ENCODE measurements around the gene PCSK5.
A peak's percentile ranks its signal among the peaks of the same experiment; 100 is the strongest.
"Not testable (repeated sequence)": the region's sequence is repeated elsewhere in the genome, so short reads cannot be mapped to it uniquely, and the experiment has no call there.

Gene PCSK5

DNA sequence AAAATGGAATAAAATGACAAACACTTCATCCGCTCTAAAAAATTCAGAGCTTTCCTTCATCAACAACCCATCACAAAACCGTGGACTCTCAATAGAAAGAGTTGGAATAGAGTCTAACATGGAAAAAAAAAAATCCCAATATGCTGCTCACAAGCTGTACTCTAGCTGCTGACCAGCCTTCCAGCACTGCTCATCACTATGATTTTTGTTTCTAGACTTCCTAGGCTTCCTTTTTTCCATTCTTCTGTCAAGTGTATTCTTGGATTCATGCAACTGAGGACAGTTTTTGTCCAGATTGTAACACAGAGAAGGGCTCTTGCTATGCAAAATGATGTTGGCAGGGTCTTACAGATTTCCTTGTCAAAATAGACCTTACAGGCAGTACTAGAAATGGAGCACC lies 469.3 kb downstream of the PCSK5 start:
- DNase-seq (ENCODE audit: low spot score): no peak

DNA sequence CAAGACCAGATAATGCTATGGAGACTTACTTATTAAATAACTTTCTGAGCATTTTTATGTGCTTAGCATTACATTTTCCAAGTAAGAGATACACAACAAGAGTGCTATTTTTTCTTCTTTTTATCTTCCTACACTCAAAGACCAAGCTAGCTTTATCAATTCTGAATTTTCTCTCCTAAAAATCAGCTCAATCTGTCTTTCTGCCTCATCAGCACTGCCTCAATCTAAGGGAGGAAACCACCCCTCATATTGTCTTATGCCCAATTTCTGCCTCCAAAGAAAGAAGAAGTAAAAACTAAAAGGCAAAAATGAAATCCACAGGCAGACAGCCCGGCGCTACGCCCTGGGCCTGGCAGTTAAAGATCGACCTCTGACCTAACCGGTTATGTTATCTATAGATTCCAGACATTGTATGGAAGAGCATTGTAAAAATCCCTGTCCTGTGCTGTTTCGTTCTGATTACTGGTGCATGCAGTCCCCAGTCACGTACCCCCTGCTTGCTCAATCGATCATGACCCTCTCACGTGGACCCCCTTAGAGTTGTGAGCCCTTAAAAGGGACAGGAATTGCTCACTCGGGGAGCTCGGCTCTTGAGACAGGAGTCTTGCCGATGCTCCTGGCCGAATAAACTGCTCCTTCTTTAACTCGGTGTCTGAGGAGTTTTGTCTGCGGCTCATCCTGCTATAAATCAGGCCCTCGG lies 472.0 kb downstream of the PCSK5 start:
- DNase-seq (ENCODE audit: low spot score): not testable (repeated sequence)

DNA sequence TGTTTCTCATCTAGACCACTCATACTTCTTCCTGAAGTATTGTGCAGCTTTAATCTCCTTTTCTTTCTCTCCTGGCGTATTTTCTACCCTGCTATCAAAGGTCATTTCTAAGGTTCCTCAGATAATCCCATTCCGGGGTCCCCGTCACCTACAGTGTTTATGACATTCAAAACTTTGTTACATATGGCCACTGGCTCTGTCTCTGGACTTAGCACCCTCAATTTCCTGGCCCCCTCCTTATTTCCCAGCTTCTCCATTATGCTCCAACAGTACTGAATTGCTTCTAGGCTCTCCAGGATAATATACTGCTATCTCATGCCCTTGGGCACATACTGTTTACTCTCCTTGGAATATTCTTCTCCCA lies 472.5 kb downstream of the PCSK5 start:
- no peak for DNase-seq (ENCODE audit: low spot score)

DNA sequence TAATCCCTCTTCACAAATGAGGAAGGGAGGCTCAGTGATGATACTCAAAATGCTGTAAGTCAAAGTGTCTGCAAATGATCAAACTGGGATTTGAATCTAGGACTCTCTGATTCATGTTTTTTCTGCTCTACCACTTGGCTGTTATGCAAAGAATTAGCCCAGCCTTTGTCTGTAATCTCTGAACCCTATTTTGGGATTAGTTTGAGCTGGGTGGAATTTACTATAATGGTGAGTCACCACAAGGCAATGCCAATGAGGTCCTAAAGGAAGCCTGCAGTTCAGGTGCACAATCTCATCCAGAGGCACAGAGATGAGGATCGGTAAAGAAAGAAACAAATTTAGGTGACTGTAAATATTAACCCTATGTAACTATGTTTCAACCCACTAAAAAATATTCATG lies 474.6 kb downstream of the PCSK5 start:
- DNase-seq (ENCODE audit: low spot score): no peak

DNA sequence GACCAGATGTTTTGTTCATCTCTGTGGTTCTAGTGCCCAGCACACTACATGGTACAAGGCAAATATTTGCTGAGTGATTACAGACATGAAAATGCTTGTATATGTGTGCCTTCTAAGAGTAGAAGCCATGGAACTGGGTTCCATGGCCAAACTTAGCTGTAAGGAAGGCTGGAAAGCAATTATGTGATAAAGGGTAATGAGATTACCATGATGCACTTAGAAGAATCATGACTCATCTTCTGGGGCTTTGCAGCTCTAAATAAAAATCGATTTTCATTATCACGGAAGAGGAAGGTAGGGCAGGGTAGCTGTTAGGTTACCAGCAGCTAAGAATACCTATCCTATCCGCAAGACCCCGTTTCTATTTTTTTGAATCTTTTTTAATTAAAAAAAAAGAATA lies 475.8 kb downstream of the PCSK5 start:
- DNase-seq (ENCODE audit: low spot score): no peak

DNA sequence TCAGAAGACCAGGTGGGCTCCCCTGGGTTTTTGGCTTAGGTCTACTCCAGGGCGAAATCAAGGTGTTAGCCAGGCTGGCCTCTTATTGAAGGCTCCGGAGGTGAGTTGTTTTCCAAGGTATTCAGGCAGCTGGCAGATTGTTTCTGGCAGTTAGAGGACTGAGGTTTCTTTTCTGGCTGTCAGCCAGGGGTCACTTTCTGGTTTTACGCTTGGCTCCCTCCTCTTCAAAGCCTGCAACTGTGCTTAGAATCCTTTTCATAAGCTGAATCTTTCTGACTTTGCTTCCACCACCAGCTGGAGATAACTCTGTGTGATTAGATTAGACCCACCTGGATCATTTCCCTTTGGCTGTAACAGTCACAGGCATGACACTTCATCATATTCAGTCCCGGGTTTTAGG lies 479.1 kb downstream of the PCSK5 start:
- no peak for DNase-seq (ENCODE audit: low spot score)

DNA sequence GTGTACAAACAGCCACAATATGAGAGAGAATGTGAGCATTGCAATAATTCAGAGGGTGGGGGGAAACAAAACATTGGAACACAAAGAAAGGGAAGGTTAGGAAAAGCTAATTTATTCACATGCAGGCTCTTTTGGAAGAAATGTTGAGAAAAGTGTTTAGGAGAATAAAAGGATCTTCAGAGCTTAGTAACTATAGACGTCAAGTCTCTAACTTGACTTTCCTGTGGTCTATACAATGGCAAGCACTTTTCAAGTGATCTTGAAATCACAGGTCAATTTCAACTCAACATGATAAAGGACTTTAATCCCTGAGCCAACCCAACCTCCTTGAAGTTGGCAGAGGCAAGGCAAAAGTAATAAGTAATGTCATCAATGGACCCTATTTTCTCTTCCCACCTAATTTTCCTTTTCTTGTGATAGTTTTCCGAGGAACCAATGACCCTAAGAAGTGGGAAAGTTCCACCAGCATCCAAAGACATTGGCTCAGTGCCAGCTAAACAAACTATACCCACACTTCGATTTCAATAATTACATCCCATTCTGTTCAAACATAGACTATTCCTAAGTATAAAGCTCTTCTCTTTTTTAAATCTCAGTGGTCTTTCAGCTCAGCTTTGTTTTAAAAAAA lies 480.0 kb downstream of the PCSK5 start:
- DNase-seq (ENCODE audit: low spot score): no peak

DNA sequence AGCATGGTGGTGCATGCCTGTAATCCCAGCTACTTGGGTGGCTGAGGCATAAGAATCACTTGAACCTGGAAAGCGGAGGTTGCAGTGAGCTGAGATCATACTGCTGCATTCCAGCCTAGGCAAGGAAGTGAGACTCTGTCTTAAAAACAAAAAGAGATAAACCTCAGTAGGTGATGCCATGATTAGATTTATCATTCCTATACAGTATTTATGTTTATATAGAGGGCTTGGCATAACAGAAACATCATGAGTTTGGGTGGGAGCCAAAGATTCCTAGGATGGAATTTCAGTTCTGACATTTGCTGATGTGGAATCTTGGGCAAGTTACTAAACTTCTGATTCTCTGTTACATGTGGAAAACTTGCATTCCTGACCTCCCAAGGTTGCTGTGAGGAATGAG lies 481.4 kb downstream of the PCSK5 start:
- no peak for DNase-seq (ENCODE audit: low spot score)

DNA sequence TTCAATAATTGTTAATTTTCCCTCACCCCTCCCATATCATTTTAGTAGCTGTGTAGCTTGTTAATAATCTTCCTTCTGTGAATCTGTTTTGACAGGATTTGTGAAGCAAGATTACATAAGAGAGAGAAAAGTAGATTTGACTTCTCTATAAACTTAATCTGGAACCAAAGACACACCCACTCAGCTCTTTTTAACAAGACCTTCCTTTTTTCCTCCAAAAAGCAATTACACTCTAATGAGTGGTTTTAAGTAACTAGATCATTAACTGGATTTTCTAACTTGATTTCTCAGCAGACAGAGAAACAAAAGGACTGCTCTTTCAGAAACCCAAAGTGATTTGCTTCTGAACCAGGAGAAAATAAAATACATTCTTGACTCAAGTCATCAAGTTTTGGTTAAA lies 481.9 kb downstream of the PCSK5 start:
- DNase-seq (ENCODE audit: low spot score): no peak

DNA sequence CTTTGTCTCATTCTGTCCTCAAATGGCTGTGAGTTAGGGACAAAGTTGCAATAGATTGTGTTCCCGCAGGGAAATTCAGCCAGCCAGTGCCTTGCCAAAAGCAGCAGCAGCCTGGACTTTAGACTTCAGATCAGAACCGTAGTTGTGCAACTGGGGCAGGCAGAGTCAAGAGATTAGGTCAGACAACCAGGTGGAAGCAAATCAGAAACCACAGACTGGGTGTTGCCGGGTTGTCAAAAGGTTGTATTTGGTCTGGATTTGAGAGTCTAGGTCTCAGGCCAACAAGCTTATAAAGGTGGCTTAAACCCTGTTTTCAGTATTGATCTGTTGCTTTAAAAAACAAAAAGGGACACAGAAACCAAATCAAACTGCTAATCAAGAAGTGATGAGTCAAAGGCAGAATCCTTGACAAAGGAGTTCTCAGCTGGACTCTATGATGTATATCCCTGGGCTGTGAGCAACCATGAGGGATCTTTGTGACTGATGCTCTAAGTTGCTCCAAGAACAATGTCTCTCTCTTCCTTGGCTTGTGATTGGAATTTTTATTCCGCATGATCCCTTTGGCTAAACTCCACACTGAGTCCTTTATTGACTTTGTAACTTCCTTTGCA lies 482.8 kb downstream of the PCSK5 start:
- DNase-seq (ENCODE audit: low spot score): no peak

DNA sequence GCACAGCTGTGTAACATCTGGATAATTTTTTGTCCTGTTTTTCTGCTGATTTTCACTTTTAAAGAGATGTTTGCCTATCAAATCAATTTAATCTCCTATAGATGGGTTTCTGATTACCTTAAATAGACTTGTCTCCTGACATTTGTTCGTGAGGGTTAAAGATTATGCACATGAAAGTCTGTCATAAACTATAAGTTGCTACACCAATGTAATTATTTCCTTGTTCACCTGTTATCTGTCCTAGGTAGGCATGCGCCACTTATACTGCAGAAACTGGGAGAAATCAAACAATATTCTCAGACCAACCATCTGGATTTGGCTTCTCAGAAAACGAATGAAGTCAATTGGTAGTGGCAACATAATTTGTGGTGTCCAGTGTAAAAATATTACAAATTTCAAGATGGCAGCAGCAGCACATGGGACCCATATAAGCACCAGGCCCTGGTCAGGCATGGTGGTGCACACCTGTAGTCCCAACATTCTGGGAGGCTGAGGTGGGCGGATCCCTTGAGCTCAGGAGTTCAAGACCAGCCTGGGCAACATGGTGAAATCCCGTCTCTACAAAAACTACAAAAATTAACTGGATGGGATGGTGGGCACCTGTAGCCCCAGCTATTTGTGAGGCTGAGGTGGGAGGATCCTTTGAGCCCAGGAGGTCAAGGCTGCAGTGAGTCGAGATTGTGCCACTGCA lies 483.5 kb downstream of the PCSK5 start:
- DNase-seq (ENCODE audit: low spot score): no peak

DNA sequence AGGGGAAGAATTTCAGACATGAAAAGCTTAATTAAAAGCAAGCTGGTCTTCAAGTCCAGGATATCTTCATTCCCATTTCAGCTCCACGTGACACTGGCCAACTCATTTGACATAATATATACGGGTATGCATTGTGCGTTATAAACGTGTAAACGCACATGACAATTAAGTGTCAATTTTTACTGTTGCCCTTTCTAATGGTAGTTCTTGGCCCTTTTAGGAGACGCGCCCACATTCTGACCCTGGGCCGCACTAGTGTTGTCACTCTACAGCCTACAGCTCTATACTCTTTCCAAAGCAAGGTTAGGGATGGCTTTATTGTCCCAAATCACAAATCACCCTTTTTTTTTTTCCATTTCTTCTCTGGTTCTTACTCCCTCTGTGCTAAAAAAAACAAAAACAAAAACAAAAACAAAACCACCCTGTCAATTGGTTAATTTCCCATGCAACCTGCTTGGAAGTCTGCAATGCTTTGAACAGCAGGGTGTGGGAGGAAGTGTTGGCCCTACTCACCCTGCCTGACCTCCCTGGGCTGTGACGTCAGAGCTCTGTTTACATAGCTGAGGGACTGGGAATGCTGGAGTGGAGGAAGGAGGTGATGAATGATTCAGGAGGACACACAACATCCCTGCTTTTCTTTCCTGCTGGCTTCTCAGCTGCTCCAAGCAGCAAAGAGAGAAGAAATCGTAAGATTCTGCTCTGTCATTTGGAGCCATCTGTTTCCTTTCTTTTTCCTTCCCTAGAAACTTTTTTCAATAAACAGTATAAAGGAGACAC lies 484.5 kb downstream of the PCSK5 start:
- peak; percentile 69 for DNase-seq (ENCODE audit: low spot score)

DNA sequence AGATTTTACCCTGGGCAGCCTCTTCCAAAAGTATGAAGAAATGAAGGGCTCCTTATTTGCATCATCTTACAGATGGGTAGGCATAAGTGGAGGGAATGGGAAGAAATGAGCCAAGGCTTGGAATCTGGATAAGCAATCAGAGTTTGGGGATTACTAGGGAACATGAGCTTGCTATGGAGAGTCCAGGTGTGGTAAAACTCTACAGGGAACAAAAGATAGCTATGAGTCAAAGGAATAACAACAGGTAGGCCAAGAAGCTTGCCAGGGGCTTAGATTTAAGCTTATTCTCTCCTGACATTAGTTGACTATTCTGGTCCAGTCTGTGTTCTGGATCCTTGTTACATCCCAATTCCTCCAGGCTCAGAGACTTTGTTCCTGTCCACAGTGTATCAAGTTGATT lies 487.3 kb downstream of the PCSK5 start:
- DNase-seq (ENCODE audit: low spot score): no peak

DNA sequence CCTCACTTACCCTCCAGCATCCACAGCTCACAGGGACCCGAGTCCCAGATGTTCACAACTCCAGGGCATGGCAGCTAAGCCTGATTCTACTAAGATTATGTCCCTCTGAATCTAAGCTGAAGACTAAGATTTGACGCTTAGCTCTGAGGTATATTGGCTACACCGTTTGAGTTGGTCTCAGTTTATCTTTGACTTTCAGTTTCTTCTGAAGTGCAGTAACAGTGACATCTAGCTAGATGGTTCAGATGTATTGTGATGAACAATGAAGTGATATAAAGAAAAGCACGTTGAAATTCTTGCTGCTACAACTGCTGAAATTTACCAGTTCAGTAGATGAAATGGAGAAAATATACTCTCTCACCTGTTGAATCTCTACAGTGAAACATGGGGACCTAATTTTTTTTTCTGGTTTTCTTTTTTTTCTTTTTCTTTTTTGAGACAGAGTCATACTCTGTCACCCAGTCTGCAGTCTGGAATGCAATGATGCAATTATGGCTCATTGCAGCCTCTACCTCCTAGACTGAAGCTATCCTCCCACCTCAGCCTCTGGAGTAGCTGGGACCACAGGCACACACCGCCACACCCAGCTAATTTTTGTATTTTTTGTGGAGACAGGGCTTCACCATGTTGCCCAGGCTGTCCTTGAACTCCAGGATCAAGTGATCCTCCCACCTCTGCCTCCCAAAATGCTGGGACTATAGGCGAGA lies 488.0 kb downstream of the PCSK5 start:
- no peak for DNase-seq (ENCODE audit: low spot score)

DNA sequence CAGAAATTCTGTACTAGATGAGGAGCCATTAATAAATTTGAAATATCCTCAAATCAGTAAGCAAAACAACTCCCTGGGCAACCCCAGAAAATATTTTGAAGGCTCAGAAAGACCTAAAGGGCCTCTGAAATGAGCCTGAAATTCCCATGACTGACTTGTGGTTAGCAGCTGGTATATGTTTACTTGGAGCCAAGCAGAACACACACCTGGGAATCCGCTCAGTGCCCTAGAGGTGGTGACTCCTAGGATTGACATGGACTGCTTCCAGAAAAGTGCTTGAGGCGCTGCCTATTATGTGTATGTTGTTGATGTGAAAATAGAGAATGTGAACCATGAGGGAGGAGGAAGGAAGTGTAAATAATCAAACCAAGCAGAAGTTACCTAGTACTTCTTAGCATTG lies 489.0 kb downstream of the PCSK5 start:
- DNase-seq (ENCODE audit: low spot score): no peak

DNA sequence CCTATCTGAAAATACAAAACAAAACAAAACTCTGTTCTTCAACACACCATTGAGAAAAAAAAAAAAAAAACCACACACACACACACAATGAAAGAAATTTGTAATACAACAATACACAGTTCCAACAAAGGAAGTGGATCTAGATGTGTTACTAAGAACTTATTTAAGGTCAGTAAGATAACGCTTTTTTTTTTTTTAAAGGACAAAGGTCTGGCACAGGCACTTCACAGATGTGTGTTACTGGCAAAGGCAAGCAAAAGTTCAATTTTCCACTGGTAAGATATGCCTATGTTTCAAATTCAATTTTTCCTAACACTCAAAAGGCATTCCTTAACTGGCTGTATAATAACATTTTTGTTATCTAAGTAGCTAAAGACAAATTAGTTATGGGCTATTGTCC lies 500.2 kb downstream of the PCSK5 start:
- no peak for DNase-seq (ENCODE audit: low spot score)

DNA sequence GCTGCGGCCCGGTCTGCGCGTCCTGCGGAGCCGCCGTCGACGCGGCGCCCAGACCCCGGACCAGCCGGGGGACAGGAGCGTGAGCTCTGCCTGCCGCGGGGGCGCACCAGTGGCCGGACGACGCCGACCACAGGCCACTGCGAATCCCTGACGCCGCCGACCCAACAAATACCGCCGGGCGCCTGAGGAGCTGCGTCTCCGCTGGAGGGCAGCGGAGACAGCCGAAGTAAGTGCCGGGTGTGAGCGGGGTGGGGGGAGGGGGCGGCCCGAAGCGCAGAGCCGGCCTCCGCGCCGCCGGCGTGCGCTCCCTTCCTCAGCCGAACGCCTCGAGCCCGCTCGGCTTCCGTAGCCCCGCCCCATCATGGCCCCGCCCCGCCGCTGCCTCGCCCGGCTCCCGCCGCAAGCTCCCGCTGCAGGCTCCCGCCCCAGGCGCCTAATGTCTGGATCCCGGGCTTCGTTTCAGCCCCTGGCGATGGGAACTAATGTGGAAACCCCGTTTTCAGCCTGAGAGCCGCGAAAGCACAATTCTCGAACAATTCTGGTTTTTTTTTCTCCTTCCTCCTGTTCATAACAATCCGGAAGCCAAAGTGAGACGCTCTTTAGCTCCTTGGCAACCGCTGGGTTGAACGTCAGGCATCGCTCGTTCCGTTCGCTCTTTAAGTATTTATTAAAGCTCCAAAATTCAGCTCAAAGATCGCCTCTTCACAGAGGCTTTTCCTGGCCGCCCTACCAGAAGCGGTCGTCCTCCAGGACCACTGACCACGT lies 503.9 kb downstream of the PCSK5 start, which contains the start of gene RFK:
TSS of gene RFK (minus strand) at position 232 of the 765 bp plus-strand sequence. CDS start 255 bp downstream, outside the sequence.
- DNase-seq (ENCODE audit: low spot score): peak; percentile 86

DNA sequence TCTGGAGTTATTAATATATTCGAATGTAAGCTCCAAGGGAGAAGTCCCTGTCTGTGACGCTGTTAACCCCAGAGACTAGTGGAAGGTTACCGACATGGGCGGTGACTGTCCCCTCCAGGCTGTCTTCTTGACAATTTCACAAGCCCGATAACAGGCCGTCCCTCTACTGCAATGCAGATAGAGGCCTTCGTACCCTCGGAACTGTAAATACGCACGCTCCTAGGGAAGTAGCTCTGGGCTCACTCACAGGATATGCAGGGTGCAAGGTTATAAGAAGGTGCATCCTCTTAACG lies 504.4 kb downstream of the PCSK5 start:
- DNase-seq (ENCODE audit: low spot score): peak; percentile 50

DNA sequence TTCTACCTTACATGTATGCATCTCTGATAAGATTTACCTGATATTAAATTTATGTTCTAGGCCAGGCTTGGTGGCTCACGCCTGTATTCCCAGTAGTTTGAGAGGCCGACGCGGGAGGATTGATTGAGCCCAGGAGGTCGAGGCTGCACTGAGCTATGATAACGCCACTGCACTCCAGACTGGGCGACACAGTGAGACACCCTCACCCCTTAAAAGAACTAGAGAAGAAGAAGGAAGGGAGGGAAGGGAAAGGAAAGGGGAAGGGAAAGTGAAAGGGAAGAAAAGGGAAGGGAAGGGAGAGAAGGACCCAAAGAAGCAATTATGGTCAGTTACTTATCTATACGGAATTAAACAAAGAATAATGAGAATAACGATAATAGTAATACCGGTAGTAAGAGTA lies 504.9 kb downstream of the PCSK5 start:
- no peak for DNase-seq (ENCODE audit: low spot score)

DNA sequence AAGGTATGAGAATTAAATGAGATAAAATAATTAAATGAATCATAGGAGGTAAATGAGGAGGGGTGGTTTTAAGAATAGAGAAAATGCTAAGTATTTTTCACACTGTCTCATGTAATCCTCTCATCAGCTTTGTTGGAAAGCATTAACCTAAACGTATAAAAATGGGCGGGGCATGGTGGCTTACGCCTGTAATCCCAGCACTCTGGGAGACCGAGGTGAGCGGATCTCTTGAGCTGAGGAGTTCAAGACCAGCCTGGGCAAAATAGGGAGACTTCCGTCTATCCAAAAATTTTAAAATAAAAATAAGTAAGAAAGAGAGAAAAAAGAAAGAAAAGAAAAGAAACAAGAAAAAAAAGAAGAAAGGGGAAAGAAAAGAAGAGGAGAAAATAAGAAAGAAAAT lies 505.7 kb downstream of the PCSK5 start:
- no peak for DNase-seq (ENCODE audit: low spot score)

DNA sequence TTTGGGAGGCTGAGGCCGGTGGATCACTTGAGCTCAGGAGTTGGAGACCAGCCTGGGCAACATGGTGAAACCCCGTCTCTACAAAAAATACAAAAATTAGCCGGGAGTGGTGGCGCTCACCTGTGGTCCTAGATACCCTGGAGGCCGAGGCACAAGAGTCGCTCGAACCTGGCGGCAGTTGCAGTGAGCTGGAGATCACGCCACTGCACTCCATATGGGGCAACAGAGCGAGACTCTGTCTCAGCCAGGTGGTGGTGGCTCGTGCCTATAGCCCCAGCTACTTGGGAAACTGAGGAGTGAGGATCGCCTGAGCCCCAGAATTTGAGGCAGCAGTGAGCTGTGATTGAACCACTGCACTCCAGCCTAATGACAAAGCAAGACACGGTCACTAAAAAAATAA lies 506.1 kb downstream of the PCSK5 start:
- DNase-seq (ENCODE audit: low spot score): no peak
